Right cardiac atrium (tissue), 5 donors: Measurements from ENCODE around the gene PPY. TPM values are rescaled to one million over a fixed set of nuclear protein-coding genes. Genes with fewer than 3 reads are reported as not detected.
"Not testable (repeated sequence)": the region's sequence is repeated elsewhere in the genome, so short reads cannot be mapped to it uniquely, and the experiment has no call there.

Experiments
- ATAC-seq, 2 donors: fragments of 200-7000 bp; cut with Tn5 transposase; one replicate each; pipeline versions ENCODE4 v1.8.0 to v1.9.1; 2020; ENCODE audit warnings: moderate library complexity in 2 of 2, mild to moderate bottlenecking in 1 of 2
- DNase-seq, 3 donors: peaks; one replicate each; pipeline ENCODE4 v3.0.0-alpha.2; 2020
- H3K27ac ChIP-seq: one replicate; pipeline ENCODE4 v1.5.1; 2013; ENCODE audit warnings: mild to moderate bottlenecking, low read length, control low read depth, moderate library complexity
- H3K27me3 ChIP-seq: one replicate; pipeline ENCODE4 v1.6.1; 2013; ENCODE audit not compliant: control insufficient read depth, insufficient read depth
- H3K4me1 ChIP-seq: one replicate; pipeline ENCODE4 v1.6.1; 2013; ENCODE audit warnings: low read length; ENCODE audit not compliant: control insufficient read depth, insufficient read depth
- H3K4me3 ChIP-seq: one replicate; pipeline ENCODE4 v1.5.1; 2013; ENCODE audit warnings: low read length, control low read depth
- H3K9me3 ChIP-seq: one replicate; pipeline ENCODE4 v1.6.1; 2013; ENCODE audit warnings: low read length; ENCODE audit not compliant: control insufficient read depth
- WGBS: extraction: QIAGEN DNeasy Blood & Tissue Kit; methylation state at CpG from one replicate; pipeline ENCODE4 v1.1.7; 2013; 5-methylcytosine and 5-hydroxymethylcytosine counted together
- intact Hi-C, 4 donors: fragments of 100-400 bp; cut with DNase I; formaldehyde crosslinking; loops; one replicate each; pipeline versions ENCODE4 v1.11.0 to v1.14.0; 2022 to 2023
- polyA plus RNA-seq: library from polyadenylated mRNA; stranded (reverse); fragments of 200-250 nt; gene quantifications from one replicate; pipeline ENCODE4 v1.2.3, GENCODE V29; 2013
- total RNA-seq, 4 donors: library from RNA; stranded (reverse); fragmentation: NEBNext Ultra II Directional; extraction: Animal tissue kit (Norgen Biotek cat#: 25700); gene quantifications; one replicate each; pipeline ENCODE4 v1.2.1, GENCODE V29; 2021
- donor health status: healthy with polysubstance abuse.
- donor health status: DM: no; HTN: yes; CAD: no.
- donor health status: DM: no; HTN: no; CAD: no.
- donor health status: DM: no; HTN: yes; CAD: no; lungs with severe emphysema.
- donor health status: DM: yes; HTN: yes; CAD: no.

The PPY gene
- total and polyA plus RNA-seq, 5 donors = not detected

DNA sequence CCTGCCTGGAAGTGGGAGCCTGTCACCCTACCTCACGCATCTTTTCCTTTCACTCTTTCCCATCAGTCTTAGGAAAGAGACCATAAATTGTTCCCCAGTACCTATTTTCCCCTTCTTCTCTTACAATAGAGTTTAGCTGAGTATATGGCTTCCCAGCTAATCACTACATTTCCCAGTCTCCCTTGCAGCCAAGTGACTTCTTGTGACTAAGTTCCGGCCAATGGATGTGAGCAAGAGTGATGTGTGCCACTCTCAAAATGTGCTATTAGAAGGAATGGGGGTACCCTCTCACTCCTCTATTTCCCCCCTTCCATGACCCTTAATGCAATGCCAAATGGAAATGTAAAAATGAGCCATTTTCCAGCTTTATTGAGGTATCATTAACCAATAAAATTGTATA lies 19.7 kb upstream of the PPY start:
- intact Hi-C loops = no loop called here
- Histone ChIP-seq H3K4me1 (no peaks in the 10 kb centered on the region), H3K9me3 (no peaks in the 10 kb centered on the region), H3K27ac (no peak overlapping the region), H3K27me3 (no peaks in the 10 kb centered on the region), H3K4me3 (no peak overlapping the region)
- 80% methylated on average over 2 of the region's 2 CpGs for WGBS
- ATAC-seq (no peak), DNase-seq (no peak)

DNA sequence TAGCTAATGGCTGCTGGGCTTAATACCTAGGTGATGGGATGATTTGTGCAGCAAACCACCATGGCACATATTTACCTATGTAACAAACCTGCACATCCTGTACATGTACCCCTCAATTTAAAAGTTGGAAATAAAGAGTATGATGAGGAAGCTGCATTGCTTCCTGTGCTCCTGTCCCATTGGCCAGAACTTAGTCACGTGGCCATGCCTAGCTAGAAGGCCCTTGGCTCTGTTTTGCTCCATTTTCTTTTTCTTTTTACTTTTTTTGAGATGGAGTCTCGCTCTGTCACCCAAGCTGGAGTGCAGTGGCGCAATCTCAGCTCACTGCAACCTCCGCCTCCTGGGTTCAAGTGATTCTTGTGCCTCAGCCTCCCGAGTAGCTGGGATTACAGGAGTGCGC lies 19.0 kb upstream of the PPY start:
- ATAC-seq, H3K4me3 ChIP-seq, intact Hi-C loops, H3K4me1 ChIP-seq, DNase-seq, H3K27me3 ChIP-seq, H3K9me3 ChIP-seq, H3K27ac ChIP-seq: not testable (repeated sequence)
- 95% methylated on average over 6 of the region's 6 CpGs for WGBS

DNA sequence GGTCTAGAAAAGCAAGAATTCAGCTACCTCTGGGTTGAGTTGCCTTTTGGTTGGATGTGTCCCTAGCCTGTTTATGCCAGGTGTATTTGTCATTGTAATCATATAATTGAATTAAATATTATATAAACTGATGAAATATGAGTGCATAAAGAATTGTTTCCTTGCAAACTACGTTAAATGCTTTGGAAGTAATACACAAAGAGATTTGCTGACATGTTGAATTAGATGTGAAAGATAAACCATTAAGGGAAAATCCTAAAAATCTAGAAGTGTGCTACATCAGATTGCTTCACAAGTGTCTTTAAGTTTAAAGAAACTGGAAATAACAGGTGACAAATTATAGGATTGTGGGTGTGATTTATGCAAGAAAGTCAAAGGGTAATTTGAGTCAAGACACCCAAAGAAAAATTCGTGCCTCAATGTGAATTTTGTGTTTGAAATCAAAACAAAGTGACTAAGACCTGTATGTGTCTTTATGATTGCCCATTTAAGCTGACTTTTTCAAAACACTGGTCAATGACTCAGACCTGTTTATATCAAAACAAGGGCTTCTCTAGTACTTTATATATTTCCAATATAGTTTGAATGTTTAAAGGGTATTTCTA lies 16.6 kb upstream of the PPY start:
- ATAC-seq = no peak
- Histone ChIP-seq H3K9me3 (no peaks in the 10 kb centered on the region), H3K4me1 (no peaks in the 10 kb centered on the region), H3K4me3 (no peak overlapping the region), H3K27ac (no peak overlapping the region), H3K27me3 (no peaks in the 10 kb centered on the region)
- 60% methylated on average over 2 of the region's 2 CpGs for WGBS
- intact Hi-C loops = no loop called here
- no peak for DNase-seq

- no peaks in the 10 kb centered on the region for H3K27me3 ChIP-seq
- H3K4me3 ChIP-seq = no peak overlapping the region
- WGBS = 87% methylated on average over 8 of the region's 8 CpGs
- DNase-seq (no peak), ATAC-seq (no peak)
- no peaks in the 10 kb centered on the region for H3K4me1 ChIP-seq
- intact Hi-C loops = no loop called here
- H3K9me3 ChIP-seq = no peaks in the 10 kb centered on the region
- H3K27ac ChIP-seq = no peak overlapping the region
Observed at GRCh38 chr17:43956222-43956621, 13.9 kb upstream of the PPY start.

GRCh38 chr17:43953746-43954145 lies 11.5 kb upstream of the PPY start, which contains the start of gene PYY:
PYY (minus strand) TSS chr17:43953940; CDS start chr17:43953483, 457 bp downstream.
- ATAC-seq (no peak), DNase-seq (no peak)
- 43% methylated on average over 11 of the region's 11 CpGs for WGBS
- intact Hi-C loops = no loop called here
- no peak within 1 kb of the TSS for H3K4me3 ChIP-seq
- H3K27ac ChIP-seq = no peak within 1 kb of the TSS
- H3K4me1 ChIP-seq = no peaks in the 10 kb centered on the region
- no peaks in the 10 kb centered on the region for H3K27me3 ChIP-seq
- H3K9me3 ChIP-seq = no peaks in the 10 kb centered on the region

DNA sequence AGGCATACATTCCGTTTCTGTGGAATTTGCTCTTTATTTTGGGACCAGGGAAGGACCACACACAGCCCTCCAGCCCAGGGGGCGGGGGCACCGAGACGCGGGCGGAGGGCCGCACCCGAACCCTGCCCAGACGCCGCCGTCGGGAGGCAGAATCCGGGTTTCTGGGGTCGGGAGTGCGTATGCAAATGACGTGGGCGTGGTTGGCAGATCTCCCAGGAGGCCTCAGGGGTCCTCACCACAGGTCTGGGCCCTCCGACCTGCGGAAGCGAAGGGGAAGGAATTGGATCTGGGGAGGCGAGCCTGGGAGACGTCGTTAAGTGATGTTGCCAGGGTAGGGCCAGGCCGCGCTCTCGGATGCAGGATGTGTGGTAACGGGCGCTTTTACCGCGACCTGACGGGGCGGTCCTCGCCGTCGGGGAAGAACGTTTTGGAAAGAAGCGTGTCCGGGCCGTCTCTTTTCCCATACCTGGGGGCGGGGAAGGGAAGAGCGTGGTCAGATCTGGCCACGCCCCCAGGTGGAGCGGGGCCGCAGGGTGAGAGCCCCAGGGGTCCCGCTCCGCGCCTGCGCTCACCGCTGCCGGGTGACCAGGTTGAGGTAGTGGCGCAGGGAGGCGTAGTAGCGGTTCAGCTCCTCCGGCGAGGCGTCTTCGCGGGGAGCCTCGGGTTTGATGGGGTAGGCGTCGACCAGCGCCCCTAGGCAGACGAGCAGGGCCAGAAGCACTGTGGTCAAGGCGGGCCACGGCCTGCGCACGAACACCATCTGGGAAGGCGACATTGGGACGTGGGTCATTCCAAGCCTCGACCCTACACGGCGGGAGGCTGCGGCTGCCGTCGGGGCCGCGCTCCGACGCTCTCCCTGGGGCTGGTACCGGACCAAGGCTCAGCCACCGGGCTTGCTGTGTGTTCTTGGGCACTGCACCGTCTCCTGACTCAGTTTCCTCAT lies 10.7 kb upstream of the PPY start:
- ATAC-seq (peak in 1 of 2 donors; percentile 24), DNase-seq (no peak)
- Histone ChIP-seq H3K27me3 (no peaks in the 10 kb centered on the region), H3K4me3 (no peak overlapping the region), H3K27ac (no peak overlapping the region), H3K9me3 (no peaks in the 10 kb centered on the region), H3K4me1 (no peaks in the 10 kb centered on the region)
- 5% methylated on average over 82 of the region's 82 CpGs for WGBS
- intact Hi-C loops = no loop called here

GRCh38 chr17:43952351-43952723 lies 10.1 kb upstream of the PPY start:
- Histone ChIP-seq H3K4me1 (no peaks in the 10 kb centered on the region), H3K4me3 (no peak overlapping the region), H3K27ac (no peak overlapping the region), H3K27me3 (no peaks in the 10 kb centered on the region), H3K9me3 (no peaks in the 10 kb centered on the region)
- intact Hi-C loops = no loop called here
- DNase-seq (no peak), ATAC-seq (peak in 1 of 2 donors; percentile 10)
- WGBS = 12% methylated on average over 19 of the region's 19 CpGs

DNA sequence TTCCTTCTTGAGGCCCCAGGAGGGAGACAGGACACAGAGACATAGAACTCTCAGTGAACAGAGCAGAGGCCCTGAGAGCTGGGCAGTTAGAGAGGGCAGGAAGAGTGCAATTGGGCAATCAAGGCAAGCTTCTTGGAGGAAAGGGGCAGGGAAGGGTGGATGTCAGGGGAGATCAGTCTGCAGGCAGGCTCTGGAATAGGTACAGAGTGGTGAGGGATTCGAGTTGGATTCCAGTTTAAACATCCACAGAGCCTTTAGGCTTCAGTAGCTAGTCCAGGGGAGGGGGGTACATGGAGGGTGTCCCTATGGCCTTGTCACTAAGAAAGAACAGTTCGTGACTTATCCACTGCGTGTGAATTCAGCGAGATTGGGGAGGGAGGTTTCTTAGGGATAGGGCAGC lies 9.5 kb upstream of the PPY start:
- no peak for ATAC-seq
- 51% methylated on average over 4 of the region's 4 CpGs for WGBS

GRCh38 chr17:43950554-43950953 lies 8.3 kb upstream of the PPY start:
- DNase-seq = no peak
- intact Hi-C loops = no loop called here
- no peak for ATAC-seq
- Histone ChIP-seq H3K27me3 (no peaks in the 10 kb centered on the region), H3K4me3 (no peak overlapping the region), H3K9me3 (no peaks in the 10 kb centered on the region), H3K4me1 (no peaks in the 10 kb centered on the region), H3K27ac (no peak overlapping the region)
- 87% methylated on average over 2 of the region's 2 CpGs for WGBS

More for the DNA sequence above, 9.5 kb upstream of the PPY start:
- H3K9me3 ChIP-seq = no peaks in the 10 kb centered on the region
- H3K27me3 ChIP-seq = no peaks in the 10 kb centered on the region
- intact Hi-C loops = no loop called here
- no peak overlapping the region for H3K4me3 ChIP-seq
- DNase-seq = no peak
- H3K4me1 ChIP-seq = no peaks in the 10 kb centered on the region
- H3K27ac ChIP-seq = no peak overlapping the region

DNA sequence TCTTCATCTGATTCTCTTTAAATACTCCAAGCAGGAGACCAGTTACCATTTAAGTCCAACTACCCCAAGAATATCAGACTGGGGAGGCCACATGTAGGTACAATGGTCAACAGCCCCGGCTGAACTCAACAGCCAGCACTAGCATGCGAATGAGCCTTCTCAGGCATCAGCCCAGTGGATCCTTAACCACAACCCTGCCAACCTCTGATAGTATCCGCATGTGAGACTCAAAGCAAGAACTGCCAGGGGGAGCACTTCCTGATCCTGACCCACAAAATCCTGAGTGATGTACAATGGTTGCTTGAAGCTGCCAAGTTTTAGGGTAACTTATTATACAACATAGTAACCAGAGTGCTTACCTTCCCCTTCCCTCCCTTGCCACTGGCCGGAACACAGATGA lies 7.5 kb upstream of the PPY start:
- Histone ChIP-seq H3K27ac (no peak overlapping the region), H3K4me3 (no peak overlapping the region), H3K9me3 (no peaks in the 10 kb centered on the region), H3K27me3 (no peaks in the 10 kb centered on the region), H3K4me1 (no peaks in the 10 kb centered on the region)
- intact Hi-C loops = loop anchor here in 2 of 4 donors (10.0 kb wide), 2 partner anchors 85 to 95 kb away; no protein-coding TSS in a partner anchor
- WGBS = 55% methylated on average over 4 of the region's 4 CpGs
- DNase-seq (no peak), ATAC-seq (no peak)

GRCh38 chr17:43946781-43947180 lies 4.5 kb upstream of the PPY start:
- Histone ChIP-seq H3K9me3 (no peaks in the 10 kb centered on the region), H3K4me1 (no peaks in the 10 kb centered on the region), H3K4me3 (no peak overlapping the region), H3K27ac (no peak overlapping the region), H3K27me3 (no peaks in the 10 kb centered on the region)
- ATAC-seq (no peak), DNase-seq (no peak)
- WGBS = 53% methylated on average over 4 of the region's 4 CpGs
- intact Hi-C loops = loop anchor here in 2 of 4 donors (10.0 kb wide), 2 partner anchors 88 to 98 kb away; no protein-coding TSS in a partner anchor
